Stimulated activated CD8-positive, alpha-beta memory T cell treated with anti-CD3 and anti-CD28 coated beads, Interleukin-4, amount 100 ng/mL, for 4 hours (primary cell): ENCODE measurements around the gene FEM1B.
"Not testable (repeated sequence)": the region's sequence is repeated elsewhere in the genome, so short reads cannot be mapped to it uniquely, and the experiment has no call there.

ENCODE experiments used
- DNase-seq, 2 donors: peaks; one replicate each; pipeline ENCODE4 v3.0.0-alpha.2; 2020; ENCODE audit warnings: low read depth in 2 of 2, low spot score in 1 of 2

The FEM1B gene

GRCh38 chr15:68277603-68278344 is at the start of gene FEM1B:
FEM1B (plus strand) TSS chr15:68277745; CDS start chr15:68278418, 673 bp downstream.
- peak; percentile 66 to 76 for DNase-seq

GRCh38 chr15:68228143-68228970 is 49.2 kb upstream of the FEM1B start:
- no peak for DNase-seq

GRCh38 chr15:68228971-68229385 is 48.6 kb upstream of the FEM1B start:
- no peak for DNase-seq

GRCh38 chr15:68229386-68230156 is 48.0 kb upstream of the FEM1B start, which contains the start of gene CLN6:
CLN6 (minus strand) TSS chr15:68229728; CDS start chr15:68229584, 144 bp downstream.
- DNase-seq, result peak; percentile 49 to 76

GRCh38 chr15:68230157-68231100 is 47.1 kb upstream of the FEM1B start:
- no peak for DNase-seq

- no peak for DNase-seq
Observed at GRCh38 chr15:68231102-68231818, 46.3 kb upstream of the FEM1B start.

- no peak for DNase-seq
Observed at GRCh38 chr15:68232449-68232848, 45.1 kb upstream of the FEM1B start.

- DNase-seq, result no peak
Observed at GRCh38 chr15:68232937-68233336, 44.6 kb upstream of the FEM1B start.

- DNase-seq, result no peak
Observed at GRCh38 chr15:68234060-68234459, 43.5 kb upstream of the FEM1B start.

GRCh38 chr15:68234520-68234919 is 43.0 kb upstream of the FEM1B start:
- DNase-seq, result not testable (repeated sequence)

GRCh38 chr15:68235022-68235421 is 42.5 kb upstream of the FEM1B start:
- no peak for DNase-seq

GRCh38 chr15:68239025-68239424 is 38.5 kb upstream of the FEM1B start:
- DNase-seq, result no peak

- DNase-seq, result no peak
Observed at GRCh38 chr15:68241088-68241935, 36.2 kb upstream of the FEM1B start.

- no peak for DNase-seq
Observed at GRCh38 chr15:68244235-68244634, 33.3 kb upstream of the FEM1B start.

- DNase-seq, result no peak
Observed at GRCh38 chr15:68249058-68249713, 28.4 kb upstream of the FEM1B start.

- no peak for DNase-seq
Observed at GRCh38 chr15:68252925-68253534, 24.5 kb upstream of the FEM1B start.

- peak; percentile 20 to 40 for DNase-seq
Observed at GRCh38 chr15:68256675-68257450, 20.7 kb upstream of the FEM1B start.
